ENCODE results near the gene MCAT.

GRCh38 chr22:43136255-43136654, 6.9 kb downstream of the MCAT start:
- TF ChIP-seq CTCF (IDR thresholded peaks at IDR 0.05; ENCODE audit: low read length) (peak; percentile 56), EZH2 (optimal IDR thresholded peaks at IDR 0.05; ENCODE audit: low read depth, low read length) (no peak)

Data from MM.1S (cell line).